SH-SY5Y (cell line): ENCODE data around the gene PRM1.

Source experiments
- GATA2 ChIP-seq: IDR thresholded peaks from 2 replicates; pipeline ENCODE4 v1.6.1; 2011; ENCODE audit warnings: mild to moderate bottlenecking, low read depth, low read length
- GATA3 ChIP-seq: IDR thresholded peaks from 2 replicates; pipeline ENCODE4 v1.6.1; 2011; ENCODE audit warnings: low read depth, mild to moderate bottlenecking, low read length, moderate library complexity

GRCh38 chr16:11256661-11257130 lies 24.4 kb downstream of the PRM1 start:
- no peak for TF ChIP-seq GATA3
- TF ChIP-seq GATA2 = no peak
